HepG2 (cell line): Measurements from ENCODE around the gene PDHX. TPM values are rescaled to one million over a fixed set of nuclear protein-coding genes. Genes with fewer than 3 reads are reported as not detected.

Experiments
- ERF ChIP-seq: IDR thresholded peaks from 2 replicates; pipeline ENCODE4 v1.6.1; 2018; ENCODE audit warnings: missing biosample characterization, missing genetic modification reagents
- FLYWCH1 ChIP-seq: sonication (generic); formaldehyde crosslinking; IDR thresholded peaks from 2 replicates; pipeline ENCODE4 v1.8.1; 2023; ENCODE audit warnings: mild to moderate bottlenecking, missing genetic modification reagents
- GATA4 ChIP-seq: sonication (generic); IDR thresholded peaks from 2 replicates; pipeline ENCODE4 v1.6.1; 2016; ENCODE audit warnings: antibody characterized with exemption, low read depth, borderline replicate concordance
- HOXA5 ChIP-seq: sonication (generic); formaldehyde crosslinking; IDR thresholded peaks from 2 replicates; pipeline ENCODE4 v1.4.0; 2020; ENCODE audit warnings: missing genetic modification reagents
- KDM5A ChIP-seq: fragments of 200-600 bp; sonication (generic); IDR thresholded peaks from 2 replicates; pipeline ENCODE4 v1.7.0; 2018; ENCODE audit warnings: antibody characterized with exemption, mild to moderate bottlenecking, low read length, borderline replicate concordance
- MTA1 ChIP-seq: sonication (generic); formaldehyde crosslinking; IDR thresholded peaks from 2 replicates; pipeline ENCODE4 v1.4.0; 2020; ENCODE audit warnings: missing genetic modification reagents, mild to moderate bottlenecking, borderline replicate concordance
- POLR2AphosphoS5 ChIP-seq: IDR thresholded peaks from 2 replicates; pipeline ENCODE4 v1.6.1; 2012; ENCODE audit warnings: low read depth, low read length
- RFXAP ChIP-seq: sonication (generic); formaldehyde crosslinking; IDR thresholded peaks from 2 replicates; pipeline ENCODE4 v1.4.0; 2020; ENCODE audit warnings: missing genetic modification reagents, borderline replicate concordance
- SCMH1 ChIP-seq: sonication (generic); formaldehyde crosslinking; IDR thresholded peaks from 2 replicates; pipeline ENCODE4 v1.9.0; 2021; ENCODE audit warnings: missing genetic modification reagents, mild to moderate bottlenecking, borderline replicate concordance
- SNAPC4 ChIP-seq: sonication (generic); formaldehyde crosslinking; IDR thresholded peaks from 2 replicates; pipeline ENCODE4 v1.4.0; 2020; ENCODE audit warnings: mild to moderate bottlenecking, missing genetic modification reagents
- TRIM24 ChIP-seq: sonication (generic); formaldehyde crosslinking; IDR thresholded peaks from 2 replicates; pipeline ENCODE4 v1.8.0; 2022; ENCODE audit warnings: mild to moderate bottlenecking, missing genetic modification reagents
- ZBTB46 ChIP-seq: sonication (generic); formaldehyde crosslinking; IDR thresholded peaks from 2 replicates; pipeline ENCODE4 v1.4.0; 2020; ENCODE audit warnings: mild to moderate bottlenecking, missing genetic modification reagents, borderline replicate concordance
- ZNF546 ChIP-seq: sonication (generic); formaldehyde crosslinking; conservative IDR thresholded peaks from 2 replicates; pipeline ENCODE4 v1.8.1; 2023; ENCODE audit warnings: mild to moderate bottlenecking, missing genetic modification reagents
- ZNF619 ChIP-seq: sonication (generic); formaldehyde crosslinking; IDR thresholded peaks from 2 replicates; pipeline ENCODE4 v1.4.0; 2020; ENCODE audit warnings: mild to moderate bottlenecking, missing genetic modification reagents
- ZNF768 ChIP-seq: sonication (generic); formaldehyde crosslinking; IDR thresholded peaks from 2 replicates; pipeline ENCODE4 v1.4.0; 2020; ENCODE audit warnings: missing genetic modification reagents
- ZNF800 ChIP-seq: sonication (generic); formaldehyde crosslinking; IDR thresholded peaks from 2 replicates; pipeline ENCODE4 v1.4.0; 2020; ENCODE audit warnings: missing genetic modification reagents
- ZSCAN22 ChIP-seq: sonication (generic); formaldehyde crosslinking; IDR thresholded peaks from 2 replicates; pipeline ENCODE4 v1.4.0; 2020; ENCODE audit warnings: mild to moderate bottlenecking, missing genetic modification reagents
- polyA plus RNA-seq, 8 experiments: library from polyadenylated mRNA; depleted of rRNA in 3 of 8; stranded (reverse) in 7 of 8; unstranded in 1 of 8; fragments of >200 nt; fragmentation: Illumina TruSeq in 4 of 8; extraction: Trizol in 4 of 8; gene quantifications; 2 replicates each; pipeline versions ENCODE4 v1.2.1 to v1.2.3, GENCODE V29; 2011 to 2016; ENCODE audit warnings: low read depth in 4 of 8, missing spikeins in 1 of 8, mixed read lengths in 1 of 8; ENCODE audit not compliant: insufficient read depth in 1 of 8
- total RNA-seq, 5 experiments: library from RNA; depleted of rRNA; stranded (reverse); fragments of >200 nt; fragmentation: Illumina TruSeq; extraction: Trizol; gene quantifications; 2 replicates each; pipeline ENCODE4 v1.2.3, GENCODE V29; 2016; ENCODE audit warnings: low read depth in 1 of 5

Gene PDHX
- total and polyA plus RNA-seq, 2 of the 13 experiments (the other 11 are each of a cell fraction or from before 2014, with no cell fraction given) = 41.0 to 73.8 TPM

GRCh38 chr11:34916015-34916842, at the start of gene PDHX, which contains the start of gene APIP (continued):
- TF ChIP-seq ZBTB46 (CRISPR knock-in tag) (no peak), ZNF768 (CRISPR knock-in tag) (peak; percentile 72), TRIM24 (CRISPR knock-in tag) (no peak), FLYWCH1 (CRISPR knock-in tag) (no peak), ZSCAN22 (CRISPR knock-in tag) (0 out of 2 replicates have a peak, but pooled peaks have one; percentile 30), ZNF800 (CRISPR knock-in tag) (no peak; the same call in 1 of the 2 replicates), KDM5A (peak; percentile 72), ZNF619 (CRISPR knock-in tag) (0 out of 2 replicates have a peak, but pooled peaks have one; percentile 54), RFXAP (CRISPR knock-in tag) (peak; percentile 60; the same call in 1 of the 2 replicates), ERF (CRISPR knock-in tag) (no peak; the same call in 1 of the 2 replicates), ZNF546 (CRISPR knock-in tag) (peak; percentile 92), MTA1 (CRISPR knock-in tag) (peak; percentile 55; the same call in 1 of the 2 replicates), SCMH1 (CRISPR knock-in tag) (no peak), POLR2AphosphoS5 (peak; percentile 84), HOXA5 (CRISPR knock-in tag) (peak; percentile 8; the same call in 1 of the 2 replicates), SNAPC4 (CRISPR knock-in tag) (peak; percentile 23; the same call in 1 of the 2 replicates), GATA4 (0 out of 2 replicates have a peak, but pooled peaks have one; percentile 44)
